AG09319 (cell line): ENCODE data around the gene NOC4L.

ENCODE experiments used
- DNase-seq: peaks from one replicate; pipeline ENCODE4 v3.0.0-alpha.2; 2010; ENCODE audit warnings: low read depth; ENCODE audit errors: extremely low read depth
- TF ChIP-seq, protein P1 (sequence below): IDR thresholded peaks from 2 replicates; pipeline ENCODE4 v1.5.1; 2011; ENCODE audit warnings: low read depth, mild to moderate bottlenecking, inconsistent platforms, low read length, moderate library complexity

The NOC4L gene

DNA sequence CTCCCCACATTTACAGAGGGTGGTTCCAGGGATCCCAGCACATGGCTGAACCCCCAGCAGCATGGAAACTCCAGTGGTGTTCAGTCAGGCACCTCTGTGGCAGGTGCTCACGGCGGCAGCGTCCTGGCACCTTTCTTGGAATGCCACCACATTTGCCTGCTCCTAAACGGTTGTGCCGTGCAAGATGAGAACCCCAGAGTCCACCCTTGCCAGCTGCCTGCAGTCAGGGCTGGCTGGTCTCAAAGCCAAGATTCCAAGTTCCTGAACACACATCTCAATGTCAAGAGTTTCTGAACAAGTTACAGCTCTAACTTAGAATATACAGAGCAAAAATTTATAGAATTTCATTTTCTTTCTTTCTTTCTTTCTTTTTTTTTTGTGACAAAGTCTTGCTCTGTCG lies 38.8 kb upstream of the NOC4L start:
- TF ChIP-seq, protein P1, sequence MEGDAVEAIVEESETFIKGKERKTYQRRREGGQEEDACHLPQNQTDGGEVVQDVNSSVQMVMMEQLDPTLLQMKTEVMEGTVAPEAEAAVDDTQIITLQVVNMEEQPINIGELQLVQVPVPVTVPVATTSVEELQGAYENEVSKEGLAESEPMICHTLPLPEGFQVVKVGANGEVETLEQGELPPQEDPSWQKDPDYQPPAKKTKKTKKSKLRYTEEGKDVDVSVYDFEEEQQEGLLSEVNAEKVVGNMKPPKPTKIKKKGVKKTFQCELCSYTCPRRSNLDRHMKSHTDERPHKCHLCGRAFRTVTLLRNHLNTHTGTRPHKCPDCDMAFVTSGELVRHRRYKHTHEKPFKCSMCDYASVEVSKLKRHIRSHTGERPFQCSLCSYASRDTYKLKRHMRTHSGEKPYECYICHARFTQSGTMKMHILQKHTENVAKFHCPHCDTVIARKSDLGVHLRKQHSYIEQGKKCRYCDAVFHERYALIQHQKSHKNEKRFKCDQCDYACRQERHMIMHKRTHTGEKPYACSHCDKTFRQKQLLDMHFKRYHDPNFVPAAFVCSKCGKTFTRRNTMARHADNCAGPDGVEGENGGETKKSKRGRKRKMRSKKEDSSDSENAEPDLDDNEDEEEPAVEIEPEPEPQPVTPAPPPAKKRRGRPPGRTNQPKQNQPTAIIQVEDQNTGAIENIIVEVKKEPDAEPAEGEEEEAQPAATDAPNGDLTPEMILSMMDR, result no peak
- DNase-seq, result no peak

DNA sequence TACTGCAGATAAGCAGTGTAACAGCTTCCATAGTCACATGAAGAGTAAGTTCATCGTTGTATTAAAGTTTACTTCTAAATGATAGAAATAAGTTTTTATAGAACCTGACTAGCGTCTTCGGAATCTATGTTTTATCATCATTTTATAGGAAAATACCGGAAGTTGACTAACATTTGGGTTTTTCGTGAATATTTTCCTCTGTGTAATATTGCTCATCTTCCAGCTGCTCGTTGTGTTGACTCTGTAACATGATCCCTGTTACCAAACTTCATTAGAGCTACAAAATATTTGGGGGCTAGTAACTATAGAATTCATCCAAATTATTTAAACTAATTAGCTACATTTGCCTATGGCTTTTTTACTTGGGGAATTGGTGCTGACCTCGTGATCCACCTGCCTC lies 37.3 kb upstream of the NOC4L start:
- TF ChIP-seq, protein P1, result no peak
- no peak for DNase-seq

DNA sequence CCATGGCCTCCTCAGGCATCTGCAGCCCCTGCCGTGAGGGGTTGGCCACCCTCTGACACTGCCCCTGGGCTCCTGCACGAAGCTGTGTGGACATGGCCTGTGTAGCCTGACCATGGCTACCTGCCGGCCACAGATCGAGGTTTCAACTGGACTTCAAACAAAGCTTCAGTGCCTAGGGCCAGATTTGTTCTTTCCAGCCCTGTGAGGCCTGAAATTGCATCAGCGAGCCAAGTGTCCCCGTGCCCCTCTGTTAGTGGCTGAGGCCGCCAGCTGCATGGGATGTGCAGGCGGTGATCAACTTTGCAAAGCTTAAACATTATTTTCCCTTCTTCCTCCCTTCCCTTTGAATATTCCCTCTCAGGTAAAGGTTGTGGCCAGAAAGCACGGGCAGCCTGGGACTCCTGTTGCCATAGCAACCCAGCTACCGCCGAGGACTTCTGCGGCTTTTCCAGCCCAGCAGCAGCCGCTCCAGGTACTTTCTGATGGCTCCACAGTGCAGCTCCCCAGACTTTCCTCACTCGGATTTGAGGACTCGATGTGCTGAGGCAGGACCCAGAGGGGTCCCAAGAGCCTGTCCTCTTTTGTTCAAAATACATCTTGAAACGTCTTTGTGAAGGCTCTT lies 35.9 kb upstream of the NOC4L start:
- TF ChIP-seq, protein P1, result no peak
- no peak for DNase-seq

DNA sequence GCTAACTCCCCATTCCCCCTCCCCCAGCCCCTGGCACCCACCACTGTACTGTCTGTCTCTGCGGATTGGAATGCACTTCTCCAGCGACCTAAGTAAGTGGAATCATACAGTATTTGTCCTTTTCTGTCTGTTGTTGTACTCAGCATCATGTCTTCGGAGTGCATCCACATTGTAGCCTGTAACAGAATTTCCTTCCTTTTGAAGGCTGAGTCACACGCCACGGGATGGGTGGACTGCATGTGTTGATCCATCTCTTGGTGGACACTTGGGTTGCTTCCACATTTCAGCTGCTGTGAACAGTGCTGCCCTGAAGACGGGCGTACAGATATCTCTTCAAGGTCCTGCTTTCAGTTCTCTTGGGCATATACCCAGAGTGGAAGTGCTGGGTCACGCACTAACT lies 34.5 kb upstream of the NOC4L start:
- TF ChIP-seq, protein P1, result no peak
- no peak for DNase-seq

DNA sequence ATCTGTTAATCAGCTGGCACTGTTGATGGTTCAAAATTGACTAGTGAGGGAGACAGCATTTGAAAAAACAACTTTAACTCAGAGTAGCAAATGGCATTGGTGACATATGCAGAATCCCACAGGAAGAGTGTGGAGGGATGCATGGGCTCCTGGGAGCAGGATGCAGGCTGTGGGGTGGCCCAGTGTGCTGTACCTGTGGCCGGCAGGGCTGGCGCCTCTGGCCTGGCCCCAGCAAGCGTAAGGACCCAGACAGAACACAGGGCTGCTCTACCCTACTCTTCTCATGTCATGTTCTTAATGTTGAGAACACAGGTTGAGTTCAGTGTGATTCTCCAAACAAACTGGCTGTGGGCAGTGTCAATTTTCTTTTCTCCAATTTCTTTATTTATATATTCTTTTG lies 33.6 kb upstream of the NOC4L start:
- DNase-seq, result no peak
- TF ChIP-seq, protein P1, result no peak

DNA sequence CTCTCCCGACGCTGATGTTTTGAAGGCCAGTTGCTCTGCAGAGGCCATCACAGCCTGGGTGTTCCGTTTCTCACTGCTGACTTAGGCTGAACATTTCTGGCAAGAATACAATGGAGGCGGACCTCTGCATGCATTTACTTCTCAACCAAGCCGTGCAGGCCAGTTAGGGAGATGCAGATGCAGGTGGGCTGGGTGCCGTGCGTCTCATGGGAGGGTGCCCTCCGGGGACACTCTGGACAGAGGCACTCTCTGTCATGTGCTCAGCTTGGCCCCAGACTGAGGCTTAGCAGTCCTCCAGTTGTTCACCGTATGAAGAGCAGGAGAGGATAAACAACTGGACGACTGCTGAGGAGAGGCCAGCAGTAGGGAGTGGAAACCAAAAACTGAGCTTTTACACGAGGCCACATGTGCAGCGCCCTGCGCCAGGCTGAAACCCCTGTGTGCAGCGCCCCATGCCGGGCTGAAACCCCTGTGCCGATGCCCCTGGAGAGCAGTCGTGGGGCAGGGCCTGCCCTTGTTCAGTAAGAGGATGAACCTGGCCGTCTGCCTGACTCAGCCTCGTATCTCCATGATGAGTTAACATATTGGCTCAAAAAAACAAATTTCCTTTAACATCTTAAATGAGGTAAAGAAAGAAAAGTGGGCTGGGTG lies 32.5 kb upstream of the NOC4L start:
- DNase-seq, result no peak
- TF ChIP-seq, protein P1, result no peak

DNA sequence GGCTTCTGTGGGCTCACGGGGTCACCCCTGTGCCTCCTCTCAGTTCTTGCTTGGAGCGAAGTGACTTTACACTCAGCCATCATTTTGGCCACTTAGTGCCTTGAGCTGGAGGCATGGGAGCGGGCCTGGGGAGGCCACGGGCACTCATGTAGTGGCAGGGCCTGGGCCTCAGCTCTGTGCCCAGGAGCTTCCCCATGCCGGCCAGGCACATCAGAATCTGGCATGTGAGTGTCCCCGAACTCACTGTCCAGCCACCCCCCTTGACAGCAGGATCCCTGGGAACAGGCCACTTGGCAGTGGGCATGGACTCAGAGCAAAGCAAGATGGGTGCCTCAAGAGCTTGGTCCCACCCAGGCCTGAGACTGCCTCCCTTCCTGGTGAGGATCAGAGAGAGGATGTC lies 29.6 kb upstream of the NOC4L start:
- TF ChIP-seq, protein P1, result no peak
- no peak for DNase-seq
